ENCODE results near the gene CYP46A1.

Gene CYP46A1

GRCh38 chr14:99769799-99770198, 85.7 kb downstream of the CYP46A1 start:
- TF ChIP-seq SIN3A (IDR thresholded peaks at IDR 0.05; ENCODE audit: borderline replicate concordance, insufficient read depth, low read length) (no peak), FOXP2 (optimal IDR thresholded peaks at IDR 0.05; ENCODE audit: borderline replicate concordance, extremely low read depth, extremely low read length, insufficient read depth) (no peak), TAF1 (IDR thresholded peaks at IDR 0.05; ENCODE audit: borderline replicate concordance, insufficient read depth, low read length) (no peak), POLR2AphosphoS5 (IDR thresholded peaks at IDR 0.05; ENCODE audit: low read depth, low read length) (no peak), REST (IDR thresholded peaks at IDR 0.05; ENCODE audit: insufficient read depth in 1 of 2, low read depth in 2 of 2, low read length in 2 of 2) (no peak)

GRCh38 chr14:99772371-99773283, 88.5 kb downstream of the CYP46A1 start:
- TF ChIP-seq POLR2AphosphoS5 (IDR thresholded peaks at IDR 0.05; ENCODE audit: low read depth, low read length), result no peak
- TF ChIP-seq TAF1 (IDR thresholded peaks at IDR 0.05; ENCODE audit: borderline replicate concordance, insufficient read depth, low read length), result no peak
- TF ChIP-seq SIN3A (IDR thresholded peaks at IDR 0.05; ENCODE audit: borderline replicate concordance, insufficient read depth, low read length), result no peak
- TF ChIP-seq FOXP2 (optimal IDR thresholded peaks at IDR 0.05; ENCODE audit: borderline replicate concordance, extremely low read depth, extremely low read length, insufficient read depth), result no peak
- no peak for TF ChIP-seq REST (IDR thresholded peaks at IDR 0.05; ENCODE audit: insufficient read depth in 1 of 2, low read depth in 2 of 2, low read length in 2 of 2)

GRCh38 chr14:99773521-99774497, 89.7 kb downstream of the CYP46A1 start:
- TF ChIP-seq REST (IDR thresholded peaks at IDR 0.05; ENCODE audit: insufficient read depth in 1 of 2, low read depth in 2 of 2, low read length in 2 of 2) (no peak), SIN3A (IDR thresholded peaks at IDR 0.05; ENCODE audit: borderline replicate concordance, insufficient read depth, low read length) (no peak), POLR2AphosphoS5 (IDR thresholded peaks at IDR 0.05; ENCODE audit: low read depth, low read length) (no peak), TAF1 (IDR thresholded peaks at IDR 0.05; ENCODE audit: borderline replicate concordance, insufficient read depth, low read length) (no peak), FOXP2 (optimal IDR thresholded peaks at IDR 0.05; ENCODE audit: borderline replicate concordance, extremely low read depth, extremely low read length, insufficient read depth) (no peak)

GRCh38 chr14:99774556-99775307, 90.6 kb downstream of the CYP46A1 start:
- TF ChIP-seq REST (IDR thresholded peaks at IDR 0.05; ENCODE audit: insufficient read depth in 1 of 2, low read depth in 2 of 2, low read length in 2 of 2), result no peak
- no peak for TF ChIP-seq POLR2AphosphoS5 (IDR thresholded peaks at IDR 0.05; ENCODE audit: low read depth, low read length)
- no peak for TF ChIP-seq FOXP2 (optimal IDR thresholded peaks at IDR 0.05; ENCODE audit: borderline replicate concordance, extremely low read depth, extremely low read length, insufficient read depth)
- no peak for TF ChIP-seq TAF1 (IDR thresholded peaks at IDR 0.05; ENCODE audit: borderline replicate concordance, insufficient read depth, low read length)
- TF ChIP-seq SIN3A (IDR thresholded peaks at IDR 0.05; ENCODE audit: borderline replicate concordance, insufficient read depth, low read length), result no peak
